COR-L47 (cell line): ENCODE results near the gene TOM1L2.
"Not testable (repeated sequence)": the region's sequence is repeated elsewhere in the genome, so short reads cannot be mapped to it uniquely, and the experiment has no call there.

ENCODE experiments used
- DNase-seq: peaks from one replicate; lab custom pipeline; 2025; lab: John Stamatoyannopoulos, UW

Gene TOM1L2

DNA sequence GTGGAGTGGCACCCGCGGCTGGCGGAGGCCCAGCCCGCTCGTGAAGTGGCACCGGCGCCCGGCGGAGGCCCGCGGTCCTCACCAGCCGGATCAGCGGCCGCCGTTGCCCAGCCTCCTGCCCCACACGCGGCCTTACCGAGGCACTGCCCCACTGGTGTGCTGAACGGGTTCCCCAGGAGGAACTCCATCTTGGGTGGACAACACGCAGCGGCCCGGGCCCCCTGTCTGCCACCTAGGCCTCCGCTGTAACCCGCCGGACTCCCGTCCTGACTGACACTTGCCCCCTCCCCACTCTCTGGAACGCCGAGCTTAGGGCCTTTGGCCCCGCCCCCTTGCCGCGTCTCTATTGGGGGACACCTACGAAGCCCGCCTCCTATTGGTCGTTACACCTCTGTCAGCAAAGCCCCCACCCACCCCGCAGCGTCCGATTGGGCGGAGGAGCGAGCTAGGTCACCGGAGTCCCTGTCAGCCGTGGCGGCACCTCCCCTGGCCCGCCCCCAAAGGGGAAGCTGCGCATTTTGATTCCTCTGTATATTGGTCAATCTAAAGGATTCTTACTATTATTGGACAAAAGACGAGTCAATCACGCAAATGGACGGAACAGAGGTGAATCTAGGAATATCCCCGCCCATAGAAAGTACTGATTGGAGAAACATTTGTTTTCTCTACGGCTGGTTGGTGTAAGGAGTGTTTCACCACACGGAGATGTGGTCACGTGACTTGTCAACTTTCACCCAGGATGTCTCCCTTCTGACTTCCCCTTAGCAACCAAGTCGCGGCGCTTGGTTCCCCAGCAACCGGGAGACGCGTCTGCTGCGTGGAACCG lies at the start of gene TOM1L2, which contains the start of gene DRC3:
TSS of gene TOM1L2 (minus strand) at position 275 of the 826 bp plus-strand sequence. CDS start at position 188, 87 bp downstream.
TSS of gene DRC3 (plus strand) at position 737 of the 826 bp plus-strand sequence. CDS start 4,737 bp downstream, outside the sequence.
- DNase-seq: peak; percentile 96

DNA sequence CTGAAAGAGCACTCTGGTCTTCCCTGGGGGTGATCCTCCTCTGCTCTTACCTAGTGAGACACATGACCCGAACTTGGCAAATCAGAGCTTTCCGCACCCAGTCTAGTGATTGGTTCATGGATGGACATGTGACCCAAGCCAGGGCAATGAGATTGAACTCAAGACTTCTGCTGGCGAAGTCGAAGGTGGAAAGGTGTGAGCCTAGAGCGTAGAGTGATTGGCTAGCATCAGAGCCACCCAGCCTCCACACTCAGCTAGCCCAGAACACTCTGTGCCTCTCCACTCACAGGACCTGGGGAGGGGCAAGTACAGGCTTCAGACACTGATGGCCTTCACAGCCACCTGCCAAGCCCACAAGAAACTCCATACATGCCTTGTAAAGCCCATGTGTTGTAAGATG lies 49.2 kb upstream of the TOM1L2 start:
- no peak for DNase-seq

DNA sequence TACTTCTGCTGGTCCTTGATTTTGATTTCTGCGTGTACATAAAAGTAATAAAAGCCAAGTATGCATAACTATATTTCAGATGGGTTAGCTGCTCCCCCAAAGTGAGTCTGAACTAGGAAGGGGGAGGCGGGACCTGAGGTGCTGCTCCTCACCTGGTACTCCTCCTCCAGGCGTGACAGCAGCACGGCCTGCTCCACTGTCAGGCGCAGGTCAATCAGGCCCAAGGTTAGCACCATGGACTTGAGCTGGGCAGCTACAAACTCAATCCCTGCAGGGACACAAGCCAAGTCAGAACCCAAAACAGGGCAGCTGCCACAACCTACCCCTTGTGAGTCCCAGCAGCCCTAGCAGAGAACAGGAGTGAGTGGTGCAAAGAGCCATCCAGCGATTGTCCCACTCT lies 48.8 kb upstream of the TOM1L2 start:
- no peak for DNase-seq

DNA sequence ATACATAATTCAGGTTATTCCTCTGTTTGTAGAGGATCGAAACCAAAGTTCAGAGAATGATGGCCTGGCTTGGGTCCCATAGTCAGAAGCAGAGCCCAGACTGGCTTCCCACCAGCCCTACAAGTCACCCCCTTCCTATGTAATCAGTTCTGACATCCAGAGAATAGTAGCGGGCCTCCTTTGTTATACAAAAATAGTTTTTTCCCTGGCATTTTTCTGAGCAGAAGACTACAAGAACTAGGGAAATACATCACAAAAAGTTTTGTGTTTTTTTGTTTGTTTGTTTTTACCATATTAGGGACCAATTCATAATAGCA lies 47.6 kb upstream of the TOM1L2 start:
- DNase-seq: no peak

DNA sequence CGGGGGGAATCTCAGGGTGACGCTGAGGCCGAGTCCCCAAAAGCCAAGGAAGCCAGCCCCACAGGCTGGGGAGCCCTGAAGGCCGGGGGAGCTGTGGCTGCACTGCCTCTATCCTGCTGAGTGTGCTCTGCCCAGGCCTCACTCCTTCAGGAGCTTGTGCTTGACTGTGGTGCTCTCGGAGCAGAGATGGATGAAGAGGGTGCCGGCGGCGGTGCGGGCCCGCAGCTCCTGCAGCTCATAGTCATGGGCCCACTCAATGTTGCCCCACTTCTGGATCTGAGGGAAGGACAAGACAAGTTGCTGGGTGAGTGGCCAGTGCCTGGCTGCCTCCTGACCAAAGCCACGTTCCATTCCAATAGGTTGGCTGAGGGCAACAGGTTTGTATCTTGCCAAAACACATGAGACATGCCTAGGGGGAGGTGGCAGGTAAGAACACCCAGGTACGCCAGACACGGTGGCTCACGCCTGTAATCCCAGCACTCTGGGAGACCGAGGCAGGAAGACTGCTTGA lies 46.3 kb upstream of the TOM1L2 start:
- DNase-seq: no peak

DNA sequence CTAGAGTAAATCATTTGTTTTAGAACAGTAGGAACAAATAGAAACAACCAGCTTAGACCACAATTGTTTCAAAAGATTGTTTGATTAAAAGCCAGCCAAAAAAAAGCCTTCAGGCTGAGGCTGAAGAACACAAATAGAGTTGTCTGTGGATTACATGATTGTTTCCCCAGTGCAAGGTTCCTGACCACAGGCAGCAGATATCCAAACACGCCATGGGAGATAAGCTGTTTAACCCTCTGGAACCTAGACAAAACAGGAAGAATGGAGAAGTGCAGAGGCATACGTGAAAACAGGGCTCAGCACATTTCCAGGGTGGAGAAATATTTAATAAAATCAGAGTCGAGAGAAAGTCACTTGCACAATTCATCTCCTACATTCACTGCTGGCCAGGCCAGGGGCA lies 45.8 kb upstream of the TOM1L2 start:
- DNase-seq: no peak

DNA sequence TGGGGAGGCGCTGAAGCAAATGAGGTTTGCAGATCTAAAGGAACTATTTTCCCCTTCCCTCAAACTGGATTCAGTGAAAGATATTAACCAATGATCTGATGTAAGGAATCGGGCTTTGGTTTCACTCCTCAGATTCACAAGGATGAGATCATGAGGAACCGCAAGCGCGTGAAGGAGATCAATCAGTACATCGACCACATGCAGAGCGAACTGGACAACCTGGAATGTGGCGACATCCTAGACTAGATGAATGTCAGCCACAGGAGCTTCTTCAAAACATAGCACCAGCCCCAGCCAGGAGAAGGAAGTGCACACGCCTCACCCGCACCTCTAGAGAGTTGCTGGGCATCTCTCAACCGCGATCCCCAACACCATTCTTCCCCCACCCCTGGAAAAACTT lies 44.2 kb upstream of the TOM1L2 start:
- DNase-seq: no peak

DNA sequence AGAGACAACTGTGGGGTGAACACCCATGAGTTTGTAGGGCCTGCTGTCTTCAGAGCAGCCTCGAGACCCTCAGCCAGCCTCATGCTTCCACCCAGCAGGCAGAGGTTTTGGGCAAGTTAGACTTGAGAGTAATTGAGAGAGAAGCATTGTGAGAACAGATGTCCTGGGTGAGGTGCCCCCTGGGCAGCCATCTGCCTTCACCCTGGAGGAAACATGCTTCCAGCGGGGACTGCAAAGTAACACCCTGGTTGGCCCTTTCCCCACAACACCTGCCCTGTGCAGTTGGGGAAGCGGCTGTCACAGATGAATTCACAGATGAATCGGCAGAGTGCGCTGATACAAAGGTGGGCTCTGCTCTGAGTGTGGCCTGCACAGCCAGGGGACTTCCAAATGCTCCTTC lies 43.4 kb upstream of the TOM1L2 start:
- no peak for DNase-seq

DNA sequence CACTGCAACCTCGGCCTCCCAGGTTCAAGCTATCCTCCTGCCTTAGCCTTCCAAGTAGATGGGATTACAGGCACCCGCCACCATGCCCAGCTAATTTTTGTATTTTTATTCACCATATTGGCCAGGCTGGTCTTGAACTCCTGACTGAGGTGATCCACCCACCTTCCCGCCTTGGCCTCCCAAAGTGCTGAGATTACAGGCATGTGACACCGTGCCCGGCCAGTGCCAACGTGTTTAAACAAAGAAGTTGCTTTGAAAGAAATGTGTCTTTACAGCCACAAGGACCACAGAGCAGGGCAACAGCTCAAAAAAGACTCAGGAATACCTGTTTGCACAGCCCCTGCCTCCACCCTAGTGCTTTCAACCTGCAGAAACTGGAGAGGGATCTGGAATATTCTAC lies 41.8 kb upstream of the TOM1L2 start:
- no peak for DNase-seq

DNA sequence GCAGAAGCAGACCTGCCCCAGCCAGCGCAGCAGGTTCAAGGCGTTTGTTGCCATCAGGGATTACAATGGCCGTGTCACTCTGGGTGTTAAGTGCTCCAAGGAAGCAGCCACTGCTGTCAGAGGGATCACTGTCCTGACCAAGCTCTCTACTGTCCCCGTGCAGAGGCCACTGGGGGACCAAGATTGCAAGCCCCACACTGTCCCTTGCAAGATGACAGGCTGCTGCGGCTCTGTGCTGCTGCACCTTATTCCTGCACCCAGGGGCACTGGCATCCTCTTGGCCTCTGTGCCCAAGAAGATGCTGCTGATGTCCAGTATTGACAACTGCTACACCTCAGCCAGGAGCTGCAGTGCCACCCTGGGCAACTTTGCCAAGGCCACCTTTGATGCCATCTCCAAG lies 39.1 kb upstream of the TOM1L2 start:
- DNase-seq: no peak

DNA sequence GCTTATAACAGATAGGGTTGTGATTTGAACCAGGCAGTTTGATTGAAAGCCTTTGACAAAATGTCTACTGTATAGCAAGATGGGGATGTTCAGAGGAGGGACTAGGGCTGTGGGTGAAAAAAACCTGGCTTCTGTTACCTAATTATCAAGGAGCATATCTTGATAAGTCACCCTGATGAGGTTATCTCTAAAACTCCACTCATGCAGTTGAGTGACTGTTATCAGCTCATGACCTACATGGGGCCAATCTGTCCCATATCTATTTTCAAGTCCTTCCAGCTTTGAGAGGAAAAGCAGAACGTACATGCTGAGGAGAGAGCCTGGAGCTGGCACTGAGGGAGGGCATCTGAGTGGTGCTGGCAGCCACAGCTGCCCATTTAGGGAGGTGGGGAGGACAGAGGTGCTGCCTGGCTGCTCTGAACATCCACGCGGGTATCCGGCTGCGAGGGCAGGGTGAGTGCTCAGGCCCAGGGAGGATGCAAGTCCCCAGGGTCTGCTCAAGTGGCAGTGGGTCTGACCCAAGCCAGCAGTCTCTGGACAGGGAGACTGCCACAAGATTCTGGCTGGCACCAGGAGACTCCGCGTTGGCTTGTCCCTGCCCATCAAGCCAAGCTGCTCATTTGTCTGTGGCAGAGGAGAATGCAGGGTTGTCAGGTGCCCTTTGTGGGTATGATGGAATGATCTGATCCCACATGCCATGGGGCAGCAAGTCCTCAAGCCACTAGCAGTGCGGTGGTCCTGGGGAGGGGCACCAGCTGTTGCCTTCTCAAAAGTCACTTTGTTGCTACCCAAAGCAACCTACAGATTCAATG lies 37.6 kb upstream of the TOM1L2 start:
- DNase-seq: no peak

DNA sequence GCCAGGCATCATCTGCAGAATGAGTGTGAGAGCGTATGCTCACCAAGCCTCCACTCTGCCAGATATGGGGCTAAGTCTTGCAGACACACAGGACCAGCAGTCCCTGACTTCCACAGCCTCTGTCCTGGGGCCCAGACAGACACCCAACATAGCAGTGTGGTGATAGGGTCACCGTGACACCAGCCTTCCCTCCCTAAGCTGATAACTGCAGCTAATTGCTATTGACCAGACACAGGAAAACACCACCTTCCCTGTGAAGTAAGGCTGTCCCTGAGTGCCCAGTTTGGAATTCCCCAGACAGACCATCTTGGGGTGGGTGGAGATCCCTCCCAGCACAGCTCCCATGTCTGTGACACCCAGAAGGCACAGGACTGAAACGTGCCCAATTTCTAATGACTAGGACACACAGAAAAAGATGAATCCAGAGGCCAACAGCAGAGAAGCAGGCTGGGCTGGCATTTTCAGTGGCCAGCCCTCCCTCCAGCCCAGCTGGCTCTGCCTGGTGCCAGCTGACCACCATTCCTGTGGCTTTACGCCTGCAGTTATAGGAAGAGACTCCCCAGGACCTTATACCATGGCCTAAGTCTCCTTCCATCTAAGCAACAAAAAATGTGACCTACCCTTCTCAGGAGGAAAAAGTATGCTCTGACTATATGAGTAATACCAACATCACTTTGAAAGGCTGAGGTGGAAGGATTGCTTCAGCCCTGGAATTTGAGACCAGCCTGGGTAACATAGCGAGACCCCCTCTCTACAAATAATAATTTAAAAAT lies 36.5 kb upstream of the TOM1L2 start:
- no peak for DNase-seq

DNA sequence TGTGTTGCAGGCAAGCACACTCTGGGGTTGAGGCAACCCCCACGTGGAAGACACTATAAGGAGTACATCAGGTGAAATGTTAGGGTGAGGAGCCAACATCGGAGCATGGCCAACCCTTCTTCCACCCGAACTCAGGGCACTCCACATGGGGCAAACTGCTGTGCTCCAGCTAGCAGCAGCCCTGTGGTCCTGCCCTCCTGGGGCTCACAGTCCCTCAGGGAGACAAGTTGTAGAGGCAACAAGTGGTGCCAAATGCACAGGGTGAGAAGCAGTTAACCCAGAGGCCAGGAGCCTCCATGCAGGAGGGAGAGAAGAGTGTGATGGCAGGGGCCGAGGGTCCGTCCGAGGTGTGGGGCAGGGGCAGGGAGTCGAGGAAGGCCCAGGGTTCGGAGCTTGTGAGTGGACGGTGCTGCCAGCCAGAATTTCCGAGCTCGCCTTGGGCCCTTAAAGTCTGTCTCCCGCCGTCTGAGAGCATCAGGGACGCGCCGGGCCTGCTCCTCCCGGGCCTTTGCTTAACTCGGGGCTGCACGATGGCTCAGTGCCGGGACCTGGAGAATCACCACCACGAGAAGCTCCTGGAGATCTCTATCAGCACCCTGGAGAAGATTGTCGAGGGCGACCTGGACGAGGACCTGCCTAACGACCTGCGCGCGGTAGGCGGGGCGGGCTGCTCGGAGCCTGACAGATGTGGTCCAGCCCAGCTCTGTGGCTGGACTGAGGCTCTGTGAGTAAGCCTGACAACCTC lies 34.5 kb upstream of the TOM1L2 start:
- no peak for DNase-seq

DNA sequence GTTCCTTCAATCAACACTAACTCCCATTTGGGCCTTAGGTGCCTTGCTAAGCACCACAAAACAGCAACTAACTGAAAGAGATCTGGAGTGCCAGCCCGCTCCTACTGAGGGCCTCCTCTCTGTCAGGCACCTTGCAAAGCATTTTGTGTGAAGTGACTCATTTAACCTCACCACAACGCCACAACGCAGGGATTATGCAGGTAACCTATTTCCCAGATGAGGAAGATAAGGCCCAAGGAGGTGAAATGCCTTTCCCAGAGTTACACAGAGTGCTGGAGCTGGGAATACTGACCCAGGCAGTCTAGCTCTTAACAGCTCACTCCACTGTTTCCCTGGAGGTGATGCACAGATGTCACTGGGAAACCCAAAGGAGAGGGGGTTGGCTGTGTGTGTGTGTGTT lies 33.3 kb upstream of the TOM1L2 start:
- no peak for DNase-seq

DNA sequence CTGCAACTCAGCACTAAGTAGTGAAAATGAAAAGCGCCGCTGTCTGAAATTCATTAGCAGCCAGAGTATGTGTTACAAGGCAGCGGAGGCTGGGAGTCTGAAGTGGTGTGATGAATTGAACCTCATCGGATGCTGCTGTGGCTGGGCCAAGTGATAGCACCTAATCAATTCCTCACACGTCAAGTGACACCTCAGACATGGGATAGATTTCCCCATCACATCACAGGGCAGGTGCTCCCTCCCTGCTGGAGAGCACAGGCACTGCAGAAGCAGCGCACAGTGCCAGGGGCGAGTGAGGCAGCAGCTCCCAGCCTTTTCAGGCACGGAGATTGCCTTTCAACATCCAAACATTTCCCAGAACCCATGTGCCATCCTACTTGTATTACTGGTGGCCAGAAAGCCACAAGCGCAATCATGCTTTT lies 32.7 kb upstream of the TOM1L2 start:
- no peak for DNase-seq

DNA sequence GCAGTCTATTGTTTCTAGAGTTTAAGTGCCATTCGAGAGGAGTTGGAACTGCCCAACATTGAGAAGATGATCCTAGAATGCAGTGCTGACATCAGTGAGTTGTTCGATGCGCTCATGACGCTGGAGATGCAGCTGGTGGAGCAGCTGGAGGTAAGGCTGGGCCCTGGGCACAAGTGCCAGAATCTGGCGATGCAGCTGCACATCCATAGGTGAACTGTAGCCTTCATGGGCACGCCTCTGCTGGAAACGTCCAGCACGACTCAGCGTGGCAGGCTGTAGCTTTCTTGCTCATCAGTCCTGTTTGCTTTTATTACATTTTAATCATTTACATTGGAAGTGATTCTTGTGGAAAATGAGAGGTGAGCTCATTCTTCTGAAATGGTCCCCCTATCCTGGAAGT lies 32.1 kb upstream of the TOM1L2 start:
- DNase-seq: peak; percentile 49

DNA sequence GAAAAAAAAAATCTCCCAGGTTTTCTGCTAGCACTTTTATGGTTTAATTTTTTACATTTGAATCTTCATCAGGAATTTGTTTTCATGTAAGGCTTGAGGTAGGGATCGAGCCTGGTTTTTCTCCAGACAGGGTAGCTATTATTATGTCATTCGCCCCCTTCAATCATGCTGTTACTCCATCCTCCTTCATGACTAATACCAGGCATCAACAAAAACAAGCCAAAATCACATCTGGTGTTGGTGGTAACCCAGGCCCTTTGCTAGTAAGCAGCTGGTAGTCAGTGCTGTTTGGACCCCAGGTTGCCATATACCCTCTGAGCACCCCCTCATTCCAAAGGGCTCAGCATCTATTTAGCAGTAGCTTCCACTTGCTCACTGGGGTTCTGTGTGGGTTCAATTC lies 30.0 kb upstream of the TOM1L2 start:
- no peak for DNase-seq

DNA sequence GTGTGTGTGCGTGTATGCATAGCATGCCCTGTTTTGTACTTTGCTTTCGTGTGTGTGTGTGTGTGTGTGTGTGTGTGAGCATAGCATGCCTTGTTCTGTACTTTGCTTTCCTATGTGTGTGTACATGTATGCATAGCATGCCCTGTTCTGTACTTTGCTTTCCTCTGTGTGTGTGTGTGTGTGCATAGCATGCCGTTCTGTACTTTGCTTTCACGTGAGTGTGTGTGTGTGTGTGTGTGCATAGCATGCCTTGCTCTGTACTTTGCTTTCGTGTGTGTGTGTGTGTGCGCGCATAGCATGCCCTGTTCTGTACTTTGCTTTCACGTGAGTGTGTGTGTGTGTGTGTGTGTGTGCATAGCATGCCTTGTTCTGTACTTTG lies 27.8 kb upstream of the TOM1L2 start:
- no peak for DNase-seq

DNA sequence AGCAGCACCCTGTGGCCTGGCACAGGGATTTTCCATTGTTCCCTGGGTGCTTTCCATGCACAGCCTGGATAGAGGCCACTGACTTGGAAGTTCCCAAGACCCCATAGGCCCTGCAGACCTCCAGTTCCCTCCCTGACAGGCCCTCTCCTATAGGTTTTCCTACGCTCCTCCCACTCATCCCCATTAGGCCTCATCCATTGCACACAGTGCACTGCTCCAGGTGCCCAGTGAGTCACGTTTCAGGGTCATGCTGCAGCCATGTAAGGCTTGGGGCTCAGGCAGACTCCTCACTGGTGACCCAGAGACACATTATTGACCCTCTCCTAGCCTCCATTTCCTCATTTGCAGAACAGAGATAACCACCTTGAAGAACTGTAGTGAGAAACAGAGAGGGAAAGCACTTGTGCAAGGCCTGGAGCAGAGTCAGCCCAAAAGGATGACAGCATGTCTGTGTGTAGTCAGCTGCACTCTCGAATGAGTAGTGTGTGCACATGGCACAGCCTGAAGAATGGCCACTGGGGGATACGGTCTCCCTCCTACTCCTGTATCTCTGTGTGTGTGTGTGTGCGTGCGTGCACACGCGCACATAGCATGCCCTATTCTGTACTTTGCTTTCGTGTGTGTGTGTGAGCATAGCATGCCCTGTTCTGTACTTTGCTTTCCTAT lies 27.3 kb upstream of the TOM1L2 start:
- DNase-seq: no peak

DNA sequence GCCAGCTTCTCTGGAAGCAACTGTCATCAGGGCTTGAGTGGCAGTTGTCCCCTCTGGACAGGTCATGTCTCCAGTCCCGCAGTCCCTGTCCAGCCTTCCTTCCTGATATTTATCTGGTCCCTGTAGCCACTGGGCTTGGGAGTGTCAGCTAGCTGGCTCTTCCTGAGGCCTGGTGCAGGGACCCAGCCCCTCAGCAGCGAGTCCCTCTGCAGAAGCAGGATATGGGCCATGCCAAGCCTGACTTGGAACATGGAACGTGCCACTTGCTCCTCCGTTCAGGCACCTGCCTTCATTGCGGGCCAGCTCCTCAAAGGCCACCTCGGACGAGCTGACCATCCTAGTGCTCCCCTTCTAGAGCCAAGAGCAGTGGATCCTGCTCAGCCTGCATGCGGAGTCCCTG lies 26.7 kb upstream of the TOM1L2 start:
- no peak for DNase-seq

DNA sequence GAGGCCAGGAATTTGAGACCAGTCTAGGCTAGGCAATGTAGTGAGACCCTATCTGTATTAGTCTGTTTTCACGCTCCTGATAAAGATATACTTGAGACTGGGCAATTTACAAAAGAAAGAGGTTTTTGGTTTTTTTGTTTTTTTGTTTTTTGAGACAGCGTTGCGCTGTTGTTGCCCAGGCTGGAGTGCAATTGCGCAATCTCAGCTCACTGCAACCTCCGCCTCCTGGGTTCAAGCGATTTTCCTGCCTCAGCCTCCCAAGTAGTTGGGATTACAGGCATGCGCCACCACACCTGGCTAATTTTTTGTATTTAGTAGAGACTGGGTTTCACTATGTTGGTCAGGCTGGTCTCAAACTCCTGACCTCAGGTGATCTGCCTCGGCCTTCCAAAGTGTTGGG lies 23.7 kb upstream of the TOM1L2 start:
- DNase-seq: not testable (repeated sequence)
